Activated naive CD4-positive, alpha-beta T cell (primary cell): ENCODE results near the gene RASGRF2.

Experiments used
- DNase-seq, 4 experiments: peaks; one replicate each; lab custom pipeline; 2025; lab: John Stamatoyannopoulos, UW

RASGRF2 gene

DNA sequence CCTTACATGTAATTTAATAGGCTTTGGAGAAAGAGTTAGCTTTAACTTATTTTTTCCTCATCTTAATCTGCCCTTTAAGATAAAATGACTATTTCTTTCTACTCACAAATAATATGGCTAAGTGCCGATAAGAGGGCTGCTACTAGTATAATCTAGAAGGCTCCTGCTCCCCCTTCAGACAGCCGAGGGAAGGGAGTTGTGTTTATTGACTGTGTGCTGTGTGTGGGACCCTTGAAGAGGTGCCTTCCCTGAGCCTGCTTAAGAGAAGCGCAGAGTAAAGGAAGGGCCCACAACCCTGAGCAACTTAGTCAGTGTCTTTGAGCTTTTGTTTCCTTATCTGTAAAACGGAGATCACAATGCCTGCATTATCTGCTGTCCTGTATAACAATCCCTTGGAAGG lies 244.9 kb downstream of the RASGRF2 start:
- DNase-seq: no peak

DNA sequence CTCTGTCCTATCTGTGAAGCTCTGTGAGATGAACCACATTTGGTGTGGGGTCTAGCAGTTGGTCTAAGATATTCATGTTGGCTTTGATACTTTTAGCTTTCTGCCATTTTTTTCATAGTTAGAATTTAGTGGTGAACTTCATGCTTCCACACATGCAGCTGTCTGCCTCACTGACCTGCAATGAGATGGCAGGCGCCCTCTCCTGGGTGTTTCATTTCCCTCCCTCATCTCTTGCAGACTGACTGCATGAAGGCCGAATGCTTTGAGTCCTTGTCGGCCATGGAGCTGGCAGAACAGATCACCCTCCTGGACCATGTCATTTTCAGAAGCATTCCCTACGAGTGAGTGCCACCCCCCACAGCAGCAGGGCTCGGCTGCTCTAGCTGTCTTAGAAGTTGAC lies 246.8 kb downstream of the RASGRF2 start:
- DNase-seq: no peak

GRCh38 chr5:81208904-81209303 lies 248.7 kb downstream of the RASGRF2 start:
- DNase-seq: no peak

- no peak for DNase-seq
Measured at GRCh38 chr5:81209386-81209785, 249.2 kb downstream of the RASGRF2 start.

GRCh38 chr5:81209869-81210493 lies 249.8 kb downstream of the RASGRF2 start:
- DNase-seq: no peak

DNA sequence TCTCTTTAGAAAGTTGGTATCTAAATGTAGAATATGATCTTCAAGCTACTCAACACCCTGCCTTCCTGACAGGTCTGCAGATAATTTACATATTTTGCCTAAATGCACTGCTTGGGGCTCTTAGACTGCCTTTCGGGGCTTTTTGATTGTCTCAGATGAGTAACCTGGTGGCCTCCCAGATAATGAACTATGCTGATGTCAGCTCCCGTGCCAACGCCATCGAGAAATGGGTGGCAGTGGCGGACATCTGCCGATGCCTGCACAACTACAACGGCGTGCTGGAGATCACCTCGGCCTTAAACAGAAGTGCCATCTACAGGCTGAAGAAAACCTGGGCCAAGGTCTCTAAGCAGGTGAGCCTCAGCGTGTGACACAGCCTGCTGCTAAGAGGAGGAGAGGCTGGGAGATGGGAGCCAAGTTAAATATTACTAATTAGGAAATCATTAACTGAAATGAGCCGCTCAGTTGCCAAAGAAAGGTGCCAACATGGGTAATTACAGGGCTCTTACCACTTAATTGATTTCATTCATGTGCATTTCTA lies 252.1 kb downstream of the RASGRF2 start:
- no peak for DNase-seq

- no peak for DNase-seq
Measured at GRCh38 chr5:81213070-81213469, 252.9 kb downstream of the RASGRF2 start.

GRCh38 chr5:81214848-81215247 lies 254.7 kb downstream of the RASGRF2 start:
- DNase-seq: no peak

- no peak for DNase-seq
Measured at GRCh38 chr5:81216152-81216551, 256.0 kb downstream of the RASGRF2 start.

DNA sequence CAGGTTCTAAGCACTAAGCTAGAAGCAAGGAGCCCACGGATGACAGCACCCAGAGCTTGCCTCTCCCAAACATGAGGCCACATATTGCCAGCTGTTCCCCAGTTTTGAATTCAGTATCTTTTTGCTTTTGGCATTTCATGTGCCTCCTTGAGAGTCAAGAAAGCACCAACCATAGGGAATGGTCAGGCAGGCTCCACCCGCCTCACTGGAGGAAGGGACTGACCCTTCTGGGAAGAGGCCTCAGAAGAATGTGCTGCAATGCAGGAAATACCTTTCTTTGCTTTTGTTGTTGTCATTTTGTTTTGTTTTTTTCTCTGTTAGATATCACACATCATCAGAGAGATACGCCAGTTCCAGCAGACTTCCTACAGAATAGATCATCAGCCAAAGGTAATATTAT lies 259.2 kb downstream of the RASGRF2 start:
- no peak for DNase-seq

- DNase-seq: no peak
Measured at GRCh38 chr5:81222285-81222684, 262.1 kb downstream of the RASGRF2 start.

GRCh38 chr5:81225463-81225862 lies 265.3 kb downstream of the RASGRF2 start:
- DNase-seq: no peak

DNA sequence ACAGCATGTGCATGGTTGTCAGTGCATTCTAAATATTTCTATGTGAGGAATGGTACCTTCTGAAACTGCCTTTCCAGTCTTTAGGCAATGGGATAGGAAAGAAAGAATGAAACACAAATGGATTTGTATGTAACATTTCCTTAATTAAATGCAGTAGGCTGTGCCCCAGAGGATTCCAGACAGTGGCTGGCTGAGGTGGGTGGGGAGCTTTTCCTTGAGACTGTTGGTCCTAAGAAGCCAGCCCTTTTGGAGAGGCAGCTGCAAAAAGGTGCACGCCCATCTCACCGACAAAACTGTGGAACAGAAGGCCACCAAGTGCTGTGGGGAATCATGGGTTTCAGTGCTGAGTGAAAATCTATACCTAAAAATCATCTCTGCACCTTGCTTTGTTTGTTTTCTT lies 266.1 kb downstream of the RASGRF2 start:
- DNase-seq: no peak

DNA sequence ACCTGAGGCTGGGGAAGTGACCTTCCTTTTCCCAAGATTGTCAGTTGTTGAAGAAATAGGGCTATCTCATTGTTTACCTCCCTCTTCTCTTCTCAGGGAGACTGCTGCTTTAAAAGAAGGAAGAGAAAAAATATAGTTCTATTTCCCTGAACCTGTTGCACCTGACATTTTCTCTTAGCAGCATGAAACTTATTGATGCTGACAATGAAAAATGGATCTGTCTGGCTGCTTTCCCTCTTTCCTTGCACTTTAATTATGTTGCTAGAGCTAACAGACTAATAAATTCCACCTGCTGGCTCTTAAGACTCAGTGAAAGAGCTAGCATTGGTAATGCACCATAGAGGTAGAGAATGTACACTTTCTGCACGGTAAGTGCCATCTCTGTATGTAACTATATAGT lies 266.8 kb downstream of the RASGRF2 start:
- no peak for DNase-seq

DNA sequence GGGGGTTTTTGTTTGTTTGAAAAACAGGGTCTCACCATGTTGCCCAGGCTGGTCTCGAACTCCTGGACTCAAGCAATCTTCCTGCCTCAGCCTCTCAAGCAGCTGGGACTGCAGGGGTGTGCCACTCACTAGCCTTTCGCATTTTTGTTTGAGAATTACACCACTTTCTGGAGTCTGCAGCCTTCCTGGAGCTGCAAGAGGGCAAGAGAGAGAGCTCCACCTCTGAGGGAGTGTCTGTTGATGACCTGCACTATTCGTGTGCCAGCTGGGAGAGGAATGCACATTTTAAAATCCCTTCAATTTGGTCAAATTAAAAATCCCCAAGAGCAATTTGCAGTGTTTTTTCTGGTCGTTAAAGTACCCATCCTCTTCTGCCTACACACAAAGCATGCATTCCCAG lies 267.9 kb downstream of the RASGRF2 start:
- no peak for DNase-seq

DNA sequence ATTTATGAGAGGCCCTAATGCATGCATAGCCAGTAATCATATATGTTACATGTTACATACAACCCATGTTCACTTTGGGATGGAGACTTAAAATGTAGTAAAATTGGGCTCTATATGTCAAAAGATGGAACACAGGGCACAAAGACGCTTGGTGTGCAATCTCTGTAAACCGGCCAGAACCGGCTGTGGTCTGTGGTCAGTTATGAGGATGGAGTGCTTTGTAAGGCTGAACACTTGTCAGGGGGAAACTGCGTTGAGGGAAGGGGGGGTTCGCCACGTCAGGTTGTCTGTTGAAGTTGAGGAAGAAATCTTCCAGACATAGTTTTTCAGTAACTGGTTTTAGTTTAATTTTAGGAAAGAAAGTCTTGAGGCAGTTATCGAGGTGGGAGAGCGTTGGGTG lies 270.3 kb downstream of the RASGRF2 start:
- no peak for DNase-seq

GRCh38 chr5:81232464-81233079 lies 272.4 kb downstream of the RASGRF2 start:
- no peak for DNase-seq

DNA sequence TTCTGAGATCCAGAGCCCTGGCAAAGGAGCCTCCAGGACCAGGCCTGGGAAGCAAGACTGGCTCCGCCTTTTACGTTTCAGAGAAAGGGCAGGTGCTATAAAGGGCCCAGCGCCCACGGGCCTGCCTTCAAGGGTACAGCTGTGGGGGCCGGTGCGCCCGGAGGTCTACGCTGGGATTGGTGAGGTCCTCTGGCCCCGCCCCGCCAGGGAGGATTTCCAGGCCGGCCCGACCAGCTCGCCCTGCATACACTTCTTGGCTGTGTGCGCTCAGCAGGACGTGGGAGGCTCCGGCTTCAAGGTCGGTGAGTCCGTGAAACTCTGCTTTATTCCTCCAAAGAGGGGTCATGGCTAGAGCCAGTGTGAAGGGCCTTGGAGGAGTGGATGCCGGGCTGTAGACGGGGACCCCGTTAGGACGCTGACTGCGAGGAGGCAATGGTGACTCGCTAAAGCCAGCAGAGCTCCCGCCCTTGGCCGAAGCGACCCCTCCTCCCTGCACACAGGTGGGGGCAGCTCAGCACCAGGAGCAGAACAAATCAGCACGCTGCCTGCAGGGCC lies 273.0 kb downstream of the RASGRF2 start, which contains the start of gene CKMT2:
Gene CKMT2 (plus strand): TSS at position 243 of the 555 bp plus-strand sequence. CDS start 17,811 bp downstream, outside the sequence.
- DNase-seq: no peak

GRCh38 chr5:81234299-81234698 lies 274.1 kb downstream of the RASGRF2 start:
- no peak for DNase-seq

GRCh38 chr5:81234801-81235200 lies 274.6 kb downstream of the RASGRF2 start:
- DNase-seq: no peak

DNA sequence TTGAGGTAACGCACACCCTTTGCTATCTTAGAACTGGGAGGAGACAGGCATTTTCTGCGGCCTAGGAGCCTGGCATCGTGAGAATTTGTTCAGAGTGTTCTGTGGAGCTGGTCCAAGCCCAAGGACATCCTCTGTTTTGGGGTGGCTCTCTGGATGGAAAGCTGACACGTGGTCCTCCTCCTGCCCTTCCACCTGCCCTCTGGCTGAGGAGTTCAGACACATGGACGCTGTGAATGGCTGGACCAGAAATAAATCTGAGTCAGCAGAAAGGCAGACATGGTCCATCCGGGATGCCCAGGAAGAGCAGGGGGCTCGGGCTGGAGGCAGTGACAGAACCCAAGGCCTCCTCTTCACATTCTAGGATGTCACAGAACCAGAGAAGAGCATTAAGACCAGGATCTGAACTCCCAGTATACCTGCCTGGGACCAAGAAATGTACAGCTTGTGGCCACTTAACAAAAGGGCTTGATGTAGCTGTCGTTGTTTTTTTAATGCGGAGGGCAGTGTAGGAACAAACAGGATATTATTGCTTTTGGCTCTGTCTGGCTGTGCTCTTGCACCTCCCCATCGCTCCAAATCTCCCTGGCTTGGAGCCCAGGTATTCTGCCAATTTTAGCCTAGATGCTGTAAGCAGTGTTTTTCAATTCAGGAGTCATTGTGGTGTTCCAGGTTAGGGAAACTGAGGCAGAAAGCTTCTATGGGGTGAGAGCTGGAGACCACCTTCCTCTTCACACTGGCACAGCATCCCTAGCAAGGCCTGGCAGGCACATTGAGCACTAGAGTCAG lies 275.3 kb downstream of the RASGRF2 start:
- no peak for DNase-seq

- no peak for DNase-seq
Measured at GRCh38 chr5:81238460-81238859, 278.3 kb downstream of the RASGRF2 start.

DNA sequence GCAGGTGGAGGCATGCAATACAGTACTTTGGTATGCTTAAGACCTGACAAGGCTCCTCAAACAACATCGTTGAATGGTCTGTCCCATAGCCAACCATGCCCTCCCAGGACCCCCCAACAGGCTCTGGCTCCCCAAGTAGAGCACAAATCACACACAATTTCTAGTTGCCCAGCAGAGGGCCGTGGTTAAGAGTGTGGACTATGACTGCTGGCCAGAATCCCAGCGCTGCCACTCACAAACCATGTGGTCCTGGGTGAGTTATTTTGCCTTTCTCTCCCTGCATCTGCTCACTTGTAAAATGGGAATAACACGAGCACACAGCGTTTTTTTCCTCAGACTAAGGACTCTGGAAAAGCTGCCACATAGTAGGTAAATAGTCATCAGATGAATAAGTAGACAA lies 279.4 kb downstream of the RASGRF2 start:
- DNase-seq: no peak
